Vagina (tissue), 2 donors: Measurements from ENCODE around the gene ABCG1. TPM values are rescaled to one million over a fixed set of nuclear protein-coding genes. Genes with fewer than 3 reads are reported as not detected.
A peak's percentile ranks its signal among the peaks of the same experiment; 100 is the strongest.

ENCODE experiments used
- DNase-seq, 2 donors: peaks; one replicate each; pipeline ENCODE4 v3.0.0-alpha.2; 2017; ENCODE audit errors: extremely low spot score in 2 of 2
- H3K27ac ChIP-seq: fragments of 200-600 bp; sonication (generic); one replicate; pipeline ENCODE4 v1.5.1; 2019
- H3K27me3 ChIP-seq: fragments of 200-600 bp; sonication (generic); one replicate; pipeline ENCODE4 v1.5.1; 2019
- H3K36me3 ChIP-seq, 2 donors: fragments of 200-600 bp; sonication (generic); one replicate each; pipeline ENCODE4 v1.5.1; 2017 to 2019
- H3K4me1 ChIP-seq: fragments of 200-600 bp; sonication (generic); one replicate; pipeline ENCODE4 v1.5.1; 2019
- H3K4me3 ChIP-seq, 2 donors: fragments of 200-600 bp; sonication (generic); 1 replicate in 1 of 2; 2 replicates in 1 of 2; pipeline ENCODE4 v1.5.1; 2016 to 2019
- H3K9me3 ChIP-seq: fragments of 200-600 bp; sonication (generic); one replicate; pipeline ENCODE4 v1.5.1; 2019
- CTCF ChIP-seq, 3 experiments: fragments of 450-650 bp in 2 of 3; fragments of 200-600 bp in 1 of 3; sonication (generic) in 1 of 3; IDR thresholded peaks; one replicate each; pipeline ENCODE4 v1.5.1; 2017 to 2019; ENCODE audit warnings: antibody characterized with exemption in 3 of 3, mild to moderate bottlenecking in 2 of 3, moderate library complexity in 2 of 3
- POLR2A ChIP-seq, 2 donors: fragments of 450-650 bp; IDR thresholded peaks; one replicate each; pipeline ENCODE4 v1.6.1; 2017; ENCODE audit warnings: antibody characterized with exemption in 2 of 2, mild to moderate bottlenecking in 2 of 2, moderate library complexity in 2 of 2
- POLR2AphosphoS5 ChIP-seq, 2 donors: sonication (generic); formaldehyde crosslinking; IDR thresholded peaks; one replicate each; pipeline ENCODE4 v1.9.0; 2017; ENCODE audit warnings: antibody characterized with exemption in 2 of 2, mild to moderate bottlenecking in 2 of 2, low read depth in 1 of 2; ENCODE audit not compliant: insufficient read depth in 1 of 2
- intact Hi-C: fragments of 100-400 bp; cut with DNase I; formaldehyde crosslinking; loops from one replicate; pipeline ENCODE4 v1.15.1; 2023
- total RNA-seq: library from RNA; depleted of rRNA; stranded (reverse); fragments of >200 nt; gene quantifications from one replicate; pipeline ENCODE4 v1.2.3, GENCODE V29; 2016

ABCG1 gene
- total RNA-seq, 1 donor from 2014 or later = 18.7 TPM

GRCh38 chr21:42340187-42341050, 121.5 kb downstream of the ABCG1 start:
- TF ChIP-seq POLR2AphosphoS5 (IDR thresholded peaks at IDR 0.05; ENCODE audit: insufficient read depth in 1 of 2, low read depth in 1 of 2) (no peak), CTCF (IDR thresholded peaks at IDR 0.05) (no peak), POLR2A (IDR thresholded peaks at IDR 0.05) (no peak)
- Histone ChIP-seq H3K9me3 (no peaks in the 10 kb centered on the region), H3K36me3 (no peaks in the 10 kb centered on the region), H3K27ac (no peak overlapping the region), H3K4me1 (peaks cover 9% of the 10 kb centered on the region), H3K27me3 (no peaks in the 10 kb centered on the region), H3K4me3 (no peak overlapping the region)
- no peak for DNase-seq
- intact Hi-C loops = no loop called here

- Histone ChIP-seq H3K36me3 (no peaks in the 10 kb centered on the region), H3K4me1 (peaks cover 9% of the 10 kb centered on the region), H3K4me3 (no peak overlapping the region), H3K27ac (no peak overlapping the region), H3K9me3 (no peaks in the 10 kb centered on the region), H3K27me3 (no peaks in the 10 kb centered on the region)
- intact Hi-C loops = no loop called here
- TF ChIP-seq CTCF (IDR thresholded peaks at IDR 0.05) (no peak), POLR2A (IDR thresholded peaks at IDR 0.05) (no peak), POLR2AphosphoS5 (IDR thresholded peaks at IDR 0.05; ENCODE audit: insufficient read depth in 1 of 2, low read depth in 1 of 2) (no peak)
- DNase-seq = peak in 1 of 2 donors; percentile 55
Measured at GRCh38 chr21:42341776-42342542, 123.0 kb downstream of the ABCG1 start.

GRCh38 chr21:42343101-42343500, 124.2 kb downstream of the ABCG1 start:
- no peaks in the 10 kb centered on the region for H3K36me3 ChIP-seq
- no peaks in the 10 kb centered on the region for H3K27me3 ChIP-seq
- H3K9me3 ChIP-seq = no peaks in the 10 kb centered on the region
- intact Hi-C loops = no loop called here
- H3K4me3 ChIP-seq = no peak overlapping the region
- no peak overlapping the region for H3K27ac ChIP-seq
- peak in 1 of 2 donors; percentile 61 for DNase-seq
- no peak for TF ChIP-seq POLR2AphosphoS5 (IDR thresholded peaks at IDR 0.05; ENCODE audit: insufficient read depth in 1 of 2, low read depth in 1 of 2)
- no peak for TF ChIP-seq CTCF (IDR thresholded peaks at IDR 0.05)
- no peak for TF ChIP-seq POLR2A (IDR thresholded peaks at IDR 0.05)
- peaks cover 3% of the 10 kb centered on the region for H3K4me1 ChIP-seq

- intact Hi-C loops = no loop called here
- TF ChIP-seq POLR2A (IDR thresholded peaks at IDR 0.05) (no peak), CTCF (IDR thresholded peaks at IDR 0.05) (no peak), POLR2AphosphoS5 (IDR thresholded peaks at IDR 0.05; ENCODE audit: insufficient read depth in 1 of 2, low read depth in 1 of 2) (no peak)
- no peak overlapping the region for H3K4me3 ChIP-seq
Measured at GRCh38 chr21:42343556-42343955, 124.6 kb downstream of the ABCG1 start.

More at GRCh38 chr21:42343556-42343955, 124.6 kb downstream of the ABCG1 start:
- H3K9me3 ChIP-seq = no peaks in the 10 kb centered on the region
- peak in 1 of 2 donors; percentile 37 for DNase-seq
- no peaks in the 10 kb centered on the region for H3K27me3 ChIP-seq
- H3K36me3 ChIP-seq = no peaks in the 10 kb centered on the region
- no peak overlapping the region for H3K27ac ChIP-seq
- no peaks in the 10 kb centered on the region for H3K4me1 ChIP-seq
